AG09309 (cell line): ENCODE data around the gene MAGEL2.

ENCODE experiments used
- DNase-seq: peaks from one replicate; pipeline ENCODE4 v3.0.0-alpha.2; 2010; ENCODE audit warnings: low read depth
- H3K4me3 ChIP-seq: 2 replicates; pipeline ENCODE4 v1.5.1; 2011; ENCODE audit warnings: mild to moderate bottlenecking, low read depth, low read length, moderate library complexity; ENCODE audit not compliant: control insufficient read depth
- CTCF ChIP-seq: IDR thresholded peaks from 2 replicates; pipeline ENCODE4 v1.5.1; 2011; ENCODE audit warnings: mild to moderate bottlenecking, low read depth, low read length, inconsistent platforms; ENCODE audit not compliant: insufficient read depth, control insufficient read depth; ENCODE audit errors: missing control alignments

The MAGEL2 gene

GRCh38 chr15:23646165-23647000 lies 1.3 kb downstream of the MAGEL2 start:
- H3K4me3 ChIP-seq: no peak overlapping the region
- no peak for DNase-seq
- no peak for TF ChIP-seq CTCF

DNA sequence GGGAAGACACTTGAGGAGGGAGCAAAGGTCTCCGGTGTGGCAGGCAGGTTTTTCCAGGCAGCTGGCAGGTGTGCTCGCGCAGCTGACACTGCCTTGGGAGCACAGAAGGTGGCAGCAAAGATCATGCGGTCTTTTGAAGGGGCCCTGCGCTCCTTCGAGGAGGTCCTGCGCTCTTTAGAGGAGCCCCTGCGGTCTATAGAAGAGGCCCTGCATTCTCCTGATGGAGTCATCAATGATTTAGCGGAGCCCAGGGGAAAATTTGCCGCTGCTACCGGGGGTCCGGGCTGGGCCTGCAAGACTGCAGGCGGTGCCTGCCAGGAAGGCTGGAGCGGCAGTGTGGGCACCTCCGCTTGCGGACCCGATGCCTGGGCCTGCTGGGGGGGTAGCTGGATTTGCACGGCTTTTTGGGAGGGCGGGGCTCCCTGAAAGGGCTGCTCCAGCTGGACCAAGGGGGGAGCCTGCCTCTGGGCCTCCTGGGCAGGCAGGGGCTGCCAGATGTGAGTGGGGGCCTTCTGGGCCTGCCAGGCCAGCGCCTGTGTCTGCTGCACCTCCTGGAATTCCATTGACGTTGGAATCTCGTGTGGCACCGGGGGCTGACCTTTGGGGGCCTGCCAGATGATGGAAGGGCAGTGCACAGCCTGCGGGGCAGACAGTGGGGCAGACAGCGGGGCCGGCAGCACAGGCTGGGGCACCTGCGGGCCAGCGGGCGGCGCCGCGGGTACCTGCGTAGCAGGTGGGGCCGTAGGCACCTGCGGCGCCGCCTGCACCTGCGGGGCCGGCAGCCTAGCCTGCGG lies 2.1 kb downstream of the MAGEL2 start:
- TF ChIP-seq CTCF: no peak
- DNase-seq: no peak
- no peak overlapping the region for H3K4me3 ChIP-seq

GRCh38 chr15:23644829-23645228 lies 2.8 kb downstream of the MAGEL2 start:
- TF ChIP-seq CTCF: no peak
- no peak overlapping the region for H3K4me3 ChIP-seq
- DNase-seq: no peak

GRCh38 chr15:23642413-23643044 lies 5.1 kb downstream of the MAGEL2 start:
- peak; percentile 77 for TF ChIP-seq CTCF
- H3K4me3 ChIP-seq: no peak overlapping the region
- peak; percentile 7 for DNase-seq

- no peak for DNase-seq
- no peak for TF ChIP-seq CTCF
- no peak overlapping the region for H3K4me3 ChIP-seq
Measured at GRCh38 chr15:23634181-23634580, 13.5 kb downstream of the MAGEL2 start.

DNA sequence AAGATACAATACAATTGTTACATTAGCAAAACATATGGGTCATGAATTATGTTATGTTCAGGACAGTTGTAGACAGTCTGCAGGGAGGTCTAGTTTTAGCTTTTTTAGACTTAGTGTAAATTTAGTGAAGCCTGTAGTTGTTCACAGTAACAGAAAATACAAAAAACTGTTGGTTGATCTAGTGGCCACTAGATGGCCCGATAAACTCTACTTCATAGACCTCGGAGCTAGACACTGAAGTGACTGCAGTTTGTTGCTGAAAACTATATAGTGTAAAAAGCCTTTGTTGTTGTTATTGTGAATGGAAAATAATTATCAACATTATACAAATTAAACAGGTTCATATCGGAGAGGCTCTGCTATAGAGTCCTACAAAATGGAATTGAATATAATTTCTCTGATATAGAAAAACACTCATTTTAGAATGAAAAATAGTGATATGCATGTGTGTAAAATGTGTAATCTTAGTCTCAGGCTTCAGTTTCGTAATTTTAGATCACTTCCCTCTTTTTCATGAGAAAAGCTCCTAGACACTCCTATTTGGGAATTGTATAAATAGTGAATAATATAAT lies 18.3 kb downstream of the MAGEL2 start:
- DNase-seq: no peak
- H3K4me3 ChIP-seq: no peak overlapping the region
- TF ChIP-seq CTCF: peak; percentile 36
